Epithelial cell of proximal tubule (primary cell): Measurements from ENCODE around the gene NR1H4. TPM values are rescaled to one million over a fixed set of nuclear protein-coding genes. Genes with fewer than 3 reads are reported as not detected.
A peak's percentile ranks its signal among the peaks of the same experiment; 100 is the strongest.

Experiments used
- DNase-seq: peaks from one replicate; pipeline ENCODE4 v3.0.0-alpha.2; 2011; ENCODE audit warnings: low read depth
- H3K4me3 ChIP-seq: 2 replicates; pipeline ENCODE4 v1.5.1; 2011; ENCODE audit warnings: low read depth, mild to moderate bottlenecking, low read length
- total RNA-seq: library from RNA; depleted of rRNA; stranded (reverse); fragments of >200 nt; gene quantifications from 2 replicates; pipeline ENCODE4 v1.2.3, GENCODE V29; 2015
- TF ChIP-seq, protein P1 (sequence below): conservative IDR thresholded peaks from 2 replicates; pipeline ENCODE4 v1.5.1; 2012; ENCODE audit warnings: low read depth, mild to moderate bottlenecking, low read length

Gene NR1H4
- total RNA-seq, 1 donor from 2014 or later: not detected

DNA sequence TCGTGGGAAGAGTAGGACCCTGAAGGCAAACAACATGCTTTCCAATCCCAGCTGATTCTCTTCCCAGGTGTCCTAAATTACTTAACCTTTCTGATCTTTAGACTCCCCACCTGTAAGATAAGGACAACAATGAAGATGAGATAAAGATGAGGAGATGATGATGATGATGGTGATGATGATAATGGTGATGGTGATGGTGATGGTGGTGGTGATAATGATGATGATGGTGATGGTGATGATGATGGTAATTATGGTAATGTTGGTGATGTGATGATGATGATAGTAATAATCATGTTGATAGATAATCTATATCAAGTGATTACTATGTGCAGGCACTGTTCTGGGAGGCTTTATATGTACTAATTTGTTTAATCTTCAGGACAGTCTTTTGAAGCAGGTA is 48.3 kb downstream of the NR1H4 start:
- TF ChIP-seq, protein P1, sequence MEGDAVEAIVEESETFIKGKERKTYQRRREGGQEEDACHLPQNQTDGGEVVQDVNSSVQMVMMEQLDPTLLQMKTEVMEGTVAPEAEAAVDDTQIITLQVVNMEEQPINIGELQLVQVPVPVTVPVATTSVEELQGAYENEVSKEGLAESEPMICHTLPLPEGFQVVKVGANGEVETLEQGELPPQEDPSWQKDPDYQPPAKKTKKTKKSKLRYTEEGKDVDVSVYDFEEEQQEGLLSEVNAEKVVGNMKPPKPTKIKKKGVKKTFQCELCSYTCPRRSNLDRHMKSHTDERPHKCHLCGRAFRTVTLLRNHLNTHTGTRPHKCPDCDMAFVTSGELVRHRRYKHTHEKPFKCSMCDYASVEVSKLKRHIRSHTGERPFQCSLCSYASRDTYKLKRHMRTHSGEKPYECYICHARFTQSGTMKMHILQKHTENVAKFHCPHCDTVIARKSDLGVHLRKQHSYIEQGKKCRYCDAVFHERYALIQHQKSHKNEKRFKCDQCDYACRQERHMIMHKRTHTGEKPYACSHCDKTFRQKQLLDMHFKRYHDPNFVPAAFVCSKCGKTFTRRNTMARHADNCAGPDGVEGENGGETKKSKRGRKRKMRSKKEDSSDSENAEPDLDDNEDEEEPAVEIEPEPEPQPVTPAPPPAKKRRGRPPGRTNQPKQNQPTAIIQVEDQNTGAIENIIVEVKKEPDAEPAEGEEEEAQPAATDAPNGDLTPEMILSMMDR: no peak
- no peak overlapping the region for H3K4me3 ChIP-seq
- no peak for DNase-seq

- TF ChIP-seq, protein P1: no peak
- no peak for DNase-seq
These were observed 54.4 kb downstream of the NR1H4 start for GRCh38 chr12:100528034-100528433.

DNA sequence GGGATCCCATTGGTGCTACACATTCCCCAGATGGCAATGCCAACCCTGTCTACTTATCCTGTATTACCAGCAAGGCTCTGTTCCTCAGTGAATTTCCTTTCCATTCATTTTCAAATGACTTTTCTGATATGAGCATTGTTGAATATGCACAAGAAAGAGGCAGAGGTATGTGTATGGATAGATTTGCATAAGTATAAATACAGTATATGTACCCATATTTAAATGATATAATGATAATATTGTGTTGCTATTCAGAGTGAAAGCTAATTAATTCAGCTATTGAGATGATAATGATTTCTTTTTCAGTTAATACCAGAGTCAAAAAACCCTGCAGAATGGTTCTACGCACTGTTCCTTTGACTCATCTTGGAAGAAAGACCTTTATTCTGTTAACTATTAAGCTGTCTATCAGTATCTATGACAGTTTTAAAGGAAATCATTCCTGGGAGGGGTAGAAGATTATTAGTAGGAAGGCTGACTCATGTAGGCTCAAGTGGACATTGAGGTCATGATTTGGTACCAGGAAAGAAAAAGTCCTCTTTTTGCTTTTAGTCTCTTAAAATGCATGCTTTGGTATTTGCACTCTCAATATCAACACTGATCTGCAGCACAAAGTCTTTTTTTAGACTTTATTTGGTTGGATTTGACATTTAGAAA is 54.9 kb downstream of the NR1H4 start:
- peak; percentile 72 for DNase-seq
- no peak overlapping the region for H3K4me3 ChIP-seq
- TF ChIP-seq, protein P1: no peak

More at GRCh38 chr12:100528034-100528433, 54.4 kb downstream of the NR1H4 start:
- no peak overlapping the region for H3K4me3 ChIP-seq

DNA sequence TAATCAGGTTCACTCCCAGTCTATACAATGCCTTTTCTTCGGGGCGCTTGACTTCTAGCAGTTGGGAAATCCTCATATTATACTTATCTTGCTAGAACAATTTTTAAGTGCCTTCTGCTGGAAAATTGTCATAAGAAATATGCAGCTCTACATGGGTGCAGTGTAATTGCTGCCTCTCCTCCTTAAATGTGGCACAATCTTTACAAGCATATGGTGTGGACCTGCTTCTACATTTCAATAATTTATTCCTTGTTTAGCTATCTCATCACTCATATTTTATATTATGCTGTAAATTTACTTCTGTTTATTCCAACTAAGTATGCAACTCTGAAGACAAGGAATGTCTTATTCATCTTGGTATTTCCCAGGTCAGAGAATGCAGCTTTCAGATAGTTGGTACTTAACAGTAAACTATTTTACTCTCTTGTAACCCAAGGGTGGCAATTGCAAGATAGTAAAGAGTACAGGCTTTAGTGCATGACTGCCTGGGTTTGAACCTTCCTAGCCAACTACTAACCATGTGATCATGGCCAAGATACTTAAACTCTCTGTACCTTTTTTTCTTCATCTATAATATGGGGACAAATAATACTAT is 56.2 kb downstream of the NR1H4 start:
- TF ChIP-seq, protein P1: no peak
- DNase-seq: no peak
- no peak overlapping the region for H3K4me3 ChIP-seq

DNA sequence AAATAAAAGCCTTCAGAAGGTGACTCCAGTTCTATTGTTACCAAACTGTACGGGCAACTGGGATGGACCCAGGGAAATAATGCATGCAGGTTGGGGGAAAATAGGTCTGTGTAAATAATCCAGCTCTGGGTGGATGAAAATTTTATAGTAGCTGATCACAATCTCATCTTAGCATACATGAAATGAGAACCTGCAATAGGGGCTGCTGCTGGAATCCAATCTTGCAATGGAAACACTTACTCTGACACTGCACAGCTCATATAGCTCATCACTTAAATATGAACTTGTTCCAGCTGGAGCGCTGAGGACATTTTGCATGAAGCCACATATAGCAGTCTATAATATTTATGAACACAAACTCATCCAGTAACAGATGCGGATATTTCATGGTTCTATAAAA is 59.7 kb downstream of the NR1H4 start:
- H3K4me3 ChIP-seq: no peak overlapping the region
- TF ChIP-seq, protein P1: no peak
- no peak for DNase-seq

- H3K4me3 ChIP-seq: no peak overlapping the region
- TF ChIP-seq, protein P1: no peak
These were observed 61.1 kb downstream of the NR1H4 start for GRCh38 chr12:100534625-100535227.

More at GRCh38 chr12:100534625-100535227, 61.1 kb downstream of the NR1H4 start:
- no peak for DNase-seq
